ENCODE results near the gene DPF1. TPM values are rescaled to one million over a fixed set of nuclear protein-coding genes. Genes with fewer than 3 reads are reported as not detected.

Gene DPF1
- total RNA-seq (2022; extraction: Qiagen RNA extraction), result 3.6 to 4.8 TPM (median 4.3 TPM) in 5 replicates

GRCh38 chr19:38224014-38224862 lies at the start of gene DPF1:
TSS of gene DPF1 (minus strand) at chr19:38224222. CDS start at chr19:38224142, 80 bp downstream.

GRCh38 chr19:38264486-38265212 lies 40.6 kb upstream of the DPF1 start, which contains the start of gene SPINT2:
TSS of gene SPINT2 (plus strand) at chr19:38264573. CDS start at chr19:38264893, 320 bp downstream.

Other genes with a start within 250 kb of the DPF1 start
- gene PPP1R14A, start 32.2 kb upstream of the DPF1 start, total RNA-seq (2022; extraction: Qiagen RNA extraction), result 107 to 143 TPM (median 132 TPM) in 5 replicates
- 278 to 405 TPM (median 364 TPM) in 5 replicates for gene SPINT2, start 40.4 kb upstream of the DPF1 start, total RNA-seq (2022; extraction: Qiagen RNA extraction)
- gene C19orf33, start 80.0 kb upstream of the DPF1 start, total RNA-seq (2022; extraction: Qiagen RNA extraction), result 609 to 811 TPM (median 753 TPM) in 5 replicates
- gene YIF1B, start 91.7 kb upstream of the DPF1 start, total RNA-seq (2022; extraction: Qiagen RNA extraction), result 98.5 to 140 TPM (median 137 TPM) in 5 replicates
- gene KCNK6, start 95.6 kb upstream of the DPF1 start, total RNA-seq (2022; extraction: Qiagen RNA extraction), result 4.5 to 6.1 TPM (median 5.4 TPM) in 5 replicates
- 0.87 to 1.5 TPM (median 1.4 TPM) in 5 replicates for gene CATSPERG, start 111.6 kb upstream of the DPF1 start, total RNA-seq (2022; extraction: Qiagen RNA extraction)
- 439 to 523 TPM (median 486 TPM) in 5 replicates for gene PSMD8, start 150.3 kb upstream of the DPF1 start, total RNA-seq (2022; extraction: Qiagen RNA extraction)
- gene GGN, start 163.8 kb upstream of the DPF1 start, total RNA-seq (2022; extraction: Qiagen RNA extraction), result 0.22 to 0.53 TPM (median 0.31 TPM) in 5 replicates
- 1.3 to 2.7 TPM (median 2.3 TPM) in 5 replicates for gene SPRED3, start 164.5 kb upstream of the DPF1 start, total RNA-seq (2022; extraction: Qiagen RNA extraction)
- 18.2 to 30.1 TPM (median 26.9 TPM) in 5 replicates for gene FAM98C, start 178.9 kb upstream of the DPF1 start, total RNA-seq (2022; extraction: Qiagen RNA extraction)
- gene RASGRP4, start 202.0 kb upstream of the DPF1 start, total RNA-seq (2022; extraction: Qiagen RNA extraction), result 0.07 to 0.14 TPM (median 0.11 TPM) in 3 of 5 replicates, not detected in the others
- 4.1 to 6.3 TPM (median 4.8 TPM) in 5 replicates for gene RYR1, start 209.5 kb upstream of the DPF1 start, total RNA-seq (2022; extraction: Qiagen RNA extraction)

Measured in A549 treated with CORT108297 at 1 μM for 4 hours (cell line).